Measurements from ENCODE around the gene PLAAT3.
A peak's percentile ranks its signal among the peaks of the same experiment; 100 is the strongest.

PLAAT3 gene

DNA sequence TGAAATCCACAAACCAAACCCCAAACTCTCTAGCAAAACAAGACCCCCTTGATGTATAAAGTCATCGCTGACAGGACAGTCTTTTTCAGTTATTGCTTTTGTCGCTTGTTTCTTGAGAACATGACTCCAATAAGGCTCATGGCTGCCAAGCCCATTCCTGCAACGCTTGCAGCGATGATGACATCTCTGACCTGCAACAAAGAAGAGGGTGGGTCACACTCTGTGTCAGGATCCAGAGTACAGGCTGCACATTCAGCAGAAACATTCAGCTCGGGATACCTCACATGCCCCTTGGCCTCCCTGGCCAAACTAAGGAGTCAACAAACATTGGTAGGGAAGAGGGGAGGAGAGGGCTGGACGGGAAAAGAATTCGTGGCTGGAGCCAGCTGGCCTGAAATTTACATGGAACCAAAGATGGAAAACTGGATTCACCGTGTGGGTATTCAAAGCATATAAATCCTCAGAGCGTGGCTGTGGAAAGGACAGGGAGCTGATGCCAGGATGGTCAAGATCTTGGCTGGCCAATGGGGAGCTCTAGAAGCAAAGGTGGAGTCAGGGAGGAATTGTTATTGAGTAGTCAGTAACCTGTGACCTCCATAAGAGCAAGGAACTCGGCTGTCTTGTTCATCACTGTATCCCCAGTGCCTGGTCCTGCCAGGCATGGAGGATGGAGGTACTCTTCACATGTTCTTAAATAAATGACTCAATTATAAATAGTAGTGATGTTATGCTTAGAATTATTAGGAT, 39.2 kb downstream of the PLAAT3 start:
- no peaks in the 10 kb centered on the region for H3F3A ChIP-seq (ENCODE audit: insufficient read depth, low read length)
- H4K20me1 ChIP-seq (ENCODE audit: insufficient read depth, low read length): no peaks in the 10 kb centered on the region
- H3K27ac ChIP-seq (ENCODE audit: low read depth, low read length, poor library complexity, severe bottlenecking): no peak overlapping the region
- no peaks in the 10 kb centered on the region; the same call in 1 of the 2 replicates for H3K36me3 ChIP-seq (ENCODE audit: insufficient read depth, low read length)
- peaks cover 3% of the 10 kb centered on the region; the same call in 1 of the 2 replicates for H3K9me3 ChIP-seq (ENCODE audit: low read length)
- peak overlapping the region; percentile 53 for H3K4me2 ChIP-seq (ENCODE audit: low read length)
- H3K79me2 ChIP-seq (ENCODE audit: insufficient read depth, low read length): no peaks in the 10 kb centered on the region
- no peak overlapping the region for H3K4me3 ChIP-seq (ENCODE audit: low read depth, low read length, poor library complexity, severe bottlenecking)
- no peak for TF ChIP-seq EZH2 (IDR thresholded peaks at IDR 0.05; ENCODE audit: borderline replicate concordance, low read length)
- TF ChIP-seq, protein P1, sequence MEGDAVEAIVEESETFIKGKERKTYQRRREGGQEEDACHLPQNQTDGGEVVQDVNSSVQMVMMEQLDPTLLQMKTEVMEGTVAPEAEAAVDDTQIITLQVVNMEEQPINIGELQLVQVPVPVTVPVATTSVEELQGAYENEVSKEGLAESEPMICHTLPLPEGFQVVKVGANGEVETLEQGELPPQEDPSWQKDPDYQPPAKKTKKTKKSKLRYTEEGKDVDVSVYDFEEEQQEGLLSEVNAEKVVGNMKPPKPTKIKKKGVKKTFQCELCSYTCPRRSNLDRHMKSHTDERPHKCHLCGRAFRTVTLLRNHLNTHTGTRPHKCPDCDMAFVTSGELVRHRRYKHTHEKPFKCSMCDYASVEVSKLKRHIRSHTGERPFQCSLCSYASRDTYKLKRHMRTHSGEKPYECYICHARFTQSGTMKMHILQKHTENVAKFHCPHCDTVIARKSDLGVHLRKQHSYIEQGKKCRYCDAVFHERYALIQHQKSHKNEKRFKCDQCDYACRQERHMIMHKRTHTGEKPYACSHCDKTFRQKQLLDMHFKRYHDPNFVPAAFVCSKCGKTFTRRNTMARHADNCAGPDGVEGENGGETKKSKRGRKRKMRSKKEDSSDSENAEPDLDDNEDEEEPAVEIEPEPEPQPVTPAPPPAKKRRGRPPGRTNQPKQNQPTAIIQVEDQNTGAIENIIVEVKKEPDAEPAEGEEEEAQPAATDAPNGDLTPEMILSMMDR (IDR thresholded peaks at IDR 0.05; ENCODE audit: low read length): no peak
- no peaks in the 10 kb centered on the region for H3K9me2 ChIP-seq (ENCODE audit: low read depth, low read length)
- no peak overlapping the region; the same call in 1 of the 2 replicates for H3K9ac ChIP-seq (ENCODE audit: low read length)
- H2AFZ ChIP-seq (ENCODE audit: low read length): peak overlapping the region; percentile 67
- H3K4me1 ChIP-seq (ENCODE audit: insufficient read depth, low read length, severe bottlenecking): peaks cover 32% of the 10 kb centered on the region
- H3K27me3 ChIP-seq (ENCODE audit: insufficient read depth, low read length): no peaks in the 10 kb centered on the region

DNA sequence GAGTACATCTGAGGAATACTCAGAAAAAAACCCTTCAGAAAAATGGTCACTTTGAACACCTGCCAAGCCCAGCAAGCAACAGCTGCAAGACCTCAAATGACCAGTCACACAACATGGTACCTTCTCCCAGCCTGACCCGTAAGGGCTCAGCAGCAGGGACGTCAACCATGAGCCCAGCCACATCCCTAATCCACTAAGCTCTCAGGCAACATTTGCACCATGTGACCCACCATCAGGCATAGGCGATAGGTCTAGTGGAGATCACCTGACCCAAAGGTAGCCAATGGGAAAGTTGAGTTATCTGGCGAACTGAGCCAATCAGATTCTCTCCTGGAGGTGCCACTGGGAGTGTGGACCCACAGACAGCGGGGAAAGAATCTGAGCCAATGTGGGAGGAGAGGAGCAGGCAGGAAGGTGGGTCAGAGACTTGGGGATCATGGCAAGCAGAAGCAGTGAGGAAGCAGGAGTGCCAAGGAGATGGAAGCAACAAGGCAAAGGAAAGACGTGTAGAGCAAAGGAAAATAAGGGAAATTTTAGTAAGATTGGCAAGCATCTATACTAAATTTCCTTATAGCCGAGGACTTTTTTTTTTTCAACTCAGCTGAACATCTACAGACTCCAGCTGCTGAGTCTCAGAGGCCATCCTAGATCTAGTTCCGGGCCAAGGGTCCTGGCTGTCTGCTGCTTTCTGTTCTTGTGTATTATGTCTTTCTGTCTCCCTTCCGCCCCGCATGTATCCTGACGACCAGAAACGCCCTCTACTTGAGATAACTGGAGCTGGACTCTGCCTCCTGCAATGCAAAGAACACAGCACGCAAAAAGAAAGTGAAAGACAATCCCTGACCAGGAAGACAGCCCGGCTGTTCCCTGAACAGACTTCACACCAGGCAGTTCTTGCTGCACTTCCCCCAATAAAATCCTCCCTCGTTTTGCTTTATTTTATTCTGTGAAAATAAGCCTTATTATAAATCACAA, 40.1 kb downstream of the PLAAT3 start:
- Histone ChIP-seq H3K4me1 (ENCODE audit: insufficient read depth, low read length, severe bottlenecking) (peaks cover 32% of the 10 kb centered on the region), H3K9ac (ENCODE audit: low read length) (no peak overlapping the region; the same call in 1 of the 2 replicates), H3K4me2 (ENCODE audit: low read length) (peak overlapping the region; percentile 53), H2AFZ (ENCODE audit: low read length) (peak overlapping the region; percentile 67), H3F3A (ENCODE audit: insufficient read depth, low read length) (no peaks in the 10 kb centered on the region), H3K9me3 (ENCODE audit: low read length) (no peaks in the 10 kb centered on the region), H3K4me3 (ENCODE audit: low read depth, low read length, poor library complexity, severe bottlenecking) (peak overlapping the region; percentile 25), H3K9me2 (ENCODE audit: low read depth, low read length) (no peaks in the 10 kb centered on the region), H3K27ac (ENCODE audit: low read depth, low read length, poor library complexity, severe bottlenecking) (peak overlapping the region; percentile 40), H3K27me3 (ENCODE audit: insufficient read depth, low read length) (no peaks in the 10 kb centered on the region), H3K79me2 (ENCODE audit: insufficient read depth, low read length) (no peaks in the 10 kb centered on the region), H3K36me3 (ENCODE audit: insufficient read depth, low read length) (no peaks in the 10 kb centered on the region), H4K20me1 (ENCODE audit: insufficient read depth, low read length) (no peaks in the 10 kb centered on the region)
- no peak for TF ChIP-seq EZH2 (IDR thresholded peaks at IDR 0.05; ENCODE audit: borderline replicate concordance, low read length)
- TF ChIP-seq, protein P1 (IDR thresholded peaks at IDR 0.05; ENCODE audit: low read length): no peak

DNA sequence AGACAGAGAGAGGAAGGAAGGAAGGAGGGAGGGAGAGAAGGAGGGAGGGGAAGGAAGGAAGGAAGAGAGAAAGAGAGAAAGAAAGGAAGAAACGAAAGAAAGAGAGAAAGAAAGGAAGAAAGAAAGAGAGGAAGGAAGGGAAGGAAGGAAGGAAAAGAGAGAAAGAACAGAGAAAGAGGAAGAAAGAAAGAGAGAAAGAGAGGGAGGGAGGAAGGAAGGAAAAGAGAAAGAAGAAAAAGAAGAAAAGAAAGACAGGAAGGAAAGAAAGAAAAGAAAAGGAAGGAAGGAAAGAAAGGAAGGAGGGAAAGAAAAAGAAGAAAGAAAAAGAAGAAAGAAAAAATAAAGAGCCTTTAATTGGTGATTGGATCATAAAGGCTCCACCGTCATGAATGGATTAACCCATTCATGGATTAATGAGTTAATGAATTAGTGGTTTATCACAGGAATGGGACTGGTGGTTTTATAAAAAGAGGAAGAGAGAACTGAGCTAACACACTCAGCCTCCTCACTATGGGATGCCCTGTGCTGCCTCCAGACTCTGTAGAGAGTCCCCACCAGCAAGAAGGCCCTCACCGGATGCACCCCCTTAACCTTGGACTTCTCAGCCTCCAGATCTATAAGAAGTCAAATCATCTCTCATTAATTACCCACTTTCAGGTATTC, 42.1 kb downstream of the PLAAT3 start:
- Histone ChIP-seq H3K4me1 (ENCODE audit: insufficient read depth, low read length, severe bottlenecking) (peaks cover 49% of the 10 kb centered on the region), H3K36me3 (ENCODE audit: insufficient read depth, low read length) (no peaks in the 10 kb centered on the region), H3K27ac (ENCODE audit: low read depth, low read length, poor library complexity, severe bottlenecking) (peak overlapping the region; percentile 54), H3K4me2 (ENCODE audit: low read length) (no peak overlapping the region), H3F3A (ENCODE audit: insufficient read depth, low read length) (no peaks in the 10 kb centered on the region; the same call in 1 of the 2 replicates), H4K20me1 (ENCODE audit: insufficient read depth, low read length) (no peaks in the 10 kb centered on the region), H3K79me2 (ENCODE audit: insufficient read depth, low read length) (no peaks in the 10 kb centered on the region), H3K27me3 (ENCODE audit: insufficient read depth, low read length) (no peaks in the 10 kb centered on the region), H3K9ac (ENCODE audit: low read length) (no peak overlapping the region), H2AFZ (ENCODE audit: low read length) (no peak overlapping the region), H3K9me2 (ENCODE audit: low read depth, low read length) (no peaks in the 10 kb centered on the region), H3K9me3 (ENCODE audit: low read length) (no peaks in the 10 kb centered on the region), H3K4me3 (ENCODE audit: low read depth, low read length, poor library complexity, severe bottlenecking) (no peak overlapping the region)
- TF ChIP-seq, protein P1 (IDR thresholded peaks at IDR 0.05; ENCODE audit: low read length): no peak
- TF ChIP-seq EZH2 (IDR thresholded peaks at IDR 0.05; ENCODE audit: borderline replicate concordance, low read length): no peak
